ENCODE results near the gene CORIN.

- no peak for TF ChIP-seq CTCF (IDR thresholded peaks at IDR 0.05; ENCODE audit: low read depth, low read length)
- TF ChIP-seq EZH2phosphoT487 (IDR thresholded peaks at IDR 0.05; ENCODE audit: low read depth), result no peak
These were observed 7.4 kb downstream of the CORIN start for GRCh38 chr4:47830265-47831025.
